Measurements from ENCODE around the gene FOXP1.

Gene FOXP1

DNA sequence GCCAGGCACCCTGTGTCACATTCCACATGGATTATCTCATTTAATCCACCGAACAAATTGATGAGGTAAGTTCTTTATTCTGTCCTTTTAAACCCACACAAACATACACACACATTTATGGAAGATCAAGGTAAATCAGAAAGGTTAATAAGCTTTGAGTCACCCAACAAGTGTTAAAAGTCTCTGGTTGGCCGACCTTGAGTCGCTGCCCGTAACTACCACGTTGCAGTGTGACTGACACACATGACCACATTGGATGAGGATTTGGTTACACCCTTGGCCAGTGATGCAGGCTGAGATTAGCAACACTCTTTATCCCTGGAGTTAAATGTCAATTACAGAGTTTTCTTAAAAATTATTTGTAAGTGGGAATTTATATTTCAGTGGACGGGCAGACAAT lies 19.2 kb downstream of the FOXP1 start:
- DNase-seq (ENCODE audit: low read depth) = no peak

DNA sequence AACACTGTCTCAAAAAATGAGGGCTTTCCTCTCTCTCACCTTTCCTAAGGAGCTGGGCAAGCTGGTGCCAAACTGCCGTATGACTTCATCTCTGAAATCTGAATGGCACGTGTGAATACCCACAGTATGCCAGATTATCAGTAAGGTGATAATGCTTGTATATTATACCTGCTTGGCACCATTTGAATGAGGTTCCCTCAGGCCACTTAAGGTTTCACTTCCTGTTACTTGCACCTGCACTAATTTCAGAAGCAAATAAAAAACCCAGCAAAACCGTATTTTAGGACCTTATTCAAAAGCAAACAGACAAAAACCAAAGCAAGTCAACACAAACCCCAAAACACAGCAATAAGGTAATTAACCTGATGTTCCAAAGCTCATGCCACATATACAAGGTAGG lies 19.7 kb downstream of the FOXP1 start:
- no peak for DNase-seq (ENCODE audit: low read depth)

- DNase-seq (ENCODE audit: low read depth) = no peak
These were observed 20.6 kb downstream of the FOXP1 start for GRCh38 chr3:71562938-71563337.

DNA sequence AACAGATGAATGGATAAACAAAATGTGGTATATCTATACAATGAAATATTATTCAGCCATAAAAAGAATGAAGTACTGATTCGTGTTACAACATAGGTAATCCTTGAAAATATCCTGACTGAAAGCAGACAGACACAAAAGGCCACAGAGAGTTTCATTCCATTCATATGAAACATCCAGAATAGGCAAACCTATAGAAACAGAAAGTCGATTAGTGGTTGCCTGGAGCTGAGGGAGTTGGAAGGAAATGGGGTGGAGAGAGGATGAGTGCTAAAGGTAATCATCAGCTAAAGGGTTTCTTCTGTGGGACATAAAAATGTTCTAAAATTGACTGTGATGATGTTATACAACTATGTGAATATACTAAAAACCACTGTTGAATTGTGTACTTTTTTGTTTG lies 22.9 kb downstream of the FOXP1 start:
- no peak for DNase-seq (ENCODE audit: low read depth)

- DNase-seq (ENCODE audit: low read depth) = no peak
These were observed 23.9 kb downstream of the FOXP1 start for GRCh38 chr3:71559578-71560162.

DNA sequence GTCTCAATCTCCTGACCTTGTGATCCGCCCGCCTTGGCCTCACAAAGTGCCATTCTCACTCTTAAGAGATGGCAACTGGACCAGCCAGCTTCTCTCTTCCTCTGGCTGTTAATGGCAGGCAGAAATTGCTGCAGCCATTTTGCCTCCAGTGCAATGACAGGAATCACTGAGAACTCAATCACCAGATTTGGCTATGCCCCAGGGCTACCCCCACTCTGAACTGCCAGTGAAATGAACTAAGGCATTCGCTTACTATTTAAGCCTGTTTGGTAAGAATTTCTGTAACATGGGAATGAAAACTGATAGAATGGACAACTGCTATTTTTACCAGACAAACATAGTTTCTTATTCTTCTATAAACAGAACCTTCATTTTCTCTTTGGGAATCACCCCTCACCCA lies 24.5 kb downstream of the FOXP1 start:
- no peak for DNase-seq (ENCODE audit: low read depth)

DNA sequence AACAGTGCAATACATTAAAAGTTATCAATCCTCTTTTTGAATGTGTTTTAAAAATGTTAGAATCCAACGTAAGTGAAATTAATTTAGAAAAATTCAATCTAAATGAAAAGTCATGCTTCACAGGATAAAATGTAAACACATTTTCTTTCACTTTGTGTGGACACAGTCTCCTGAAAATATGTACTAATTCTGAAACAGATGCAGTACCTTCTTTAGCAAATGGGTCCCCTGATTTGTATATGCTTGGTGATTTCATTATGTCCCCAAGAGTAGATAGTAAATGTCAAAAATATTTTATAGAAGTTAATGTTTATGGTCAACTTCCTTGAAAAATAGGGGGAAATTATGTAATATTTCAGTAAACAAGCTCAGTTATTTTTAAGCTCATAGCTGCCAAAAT lies 28.9 kb downstream of the FOXP1 start:
- no peak for DNase-seq (ENCODE audit: low read depth)

DNA sequence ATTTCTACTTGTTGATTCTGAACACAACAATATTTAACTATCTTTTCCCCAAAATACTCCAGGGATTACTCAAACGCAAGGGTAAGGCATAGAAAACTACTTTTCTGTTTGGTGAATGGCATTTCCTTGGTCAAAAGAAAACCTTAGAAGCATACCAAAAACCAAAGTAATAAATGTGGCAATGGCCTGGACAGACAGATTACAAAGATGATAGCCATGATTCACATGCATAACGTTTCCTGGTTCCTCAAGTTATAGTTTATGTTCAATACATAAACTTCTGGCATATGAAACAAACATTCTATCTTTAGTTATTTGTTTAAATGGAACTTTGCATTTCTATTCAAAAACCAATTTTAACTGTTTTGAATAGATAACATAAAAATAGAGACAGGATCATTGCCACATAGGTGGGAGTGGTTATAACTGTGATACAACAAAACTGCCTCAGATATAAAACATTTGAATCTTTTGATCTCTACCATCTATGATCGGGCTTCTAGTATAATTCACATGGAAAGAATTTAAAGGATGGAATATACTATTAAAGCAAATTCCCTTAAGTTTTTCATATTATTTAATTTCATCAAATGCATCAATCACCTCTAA lies 32.1 kb downstream of the FOXP1 start:
- no peak for DNase-seq (ENCODE audit: low read depth)

DNA sequence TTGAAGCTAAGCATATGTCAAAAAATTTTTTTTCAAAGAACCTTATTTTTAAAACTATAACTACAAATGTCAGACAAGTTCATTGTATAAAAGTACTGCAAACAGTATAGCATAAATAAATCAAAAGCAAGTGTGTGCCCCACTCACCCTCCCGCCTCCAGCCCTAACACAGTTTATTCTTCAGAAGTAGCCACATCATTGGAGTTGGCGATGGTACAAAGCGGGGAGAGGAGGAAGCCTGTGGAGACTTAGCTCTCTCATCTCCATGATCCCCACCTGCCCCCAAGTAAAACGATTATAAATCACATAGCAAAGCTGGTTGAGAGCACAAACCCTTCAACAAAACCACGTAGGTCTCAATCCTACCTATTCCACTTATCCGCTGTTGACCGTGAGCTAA lies 33.6 kb downstream of the FOXP1 start:
- DNase-seq (ENCODE audit: low read depth) = no peak

GRCh38 chr3:71548705-71549384 lies 34.7 kb downstream of the FOXP1 start:
- DNase-seq (ENCODE audit: low read depth) = no peak

DNA sequence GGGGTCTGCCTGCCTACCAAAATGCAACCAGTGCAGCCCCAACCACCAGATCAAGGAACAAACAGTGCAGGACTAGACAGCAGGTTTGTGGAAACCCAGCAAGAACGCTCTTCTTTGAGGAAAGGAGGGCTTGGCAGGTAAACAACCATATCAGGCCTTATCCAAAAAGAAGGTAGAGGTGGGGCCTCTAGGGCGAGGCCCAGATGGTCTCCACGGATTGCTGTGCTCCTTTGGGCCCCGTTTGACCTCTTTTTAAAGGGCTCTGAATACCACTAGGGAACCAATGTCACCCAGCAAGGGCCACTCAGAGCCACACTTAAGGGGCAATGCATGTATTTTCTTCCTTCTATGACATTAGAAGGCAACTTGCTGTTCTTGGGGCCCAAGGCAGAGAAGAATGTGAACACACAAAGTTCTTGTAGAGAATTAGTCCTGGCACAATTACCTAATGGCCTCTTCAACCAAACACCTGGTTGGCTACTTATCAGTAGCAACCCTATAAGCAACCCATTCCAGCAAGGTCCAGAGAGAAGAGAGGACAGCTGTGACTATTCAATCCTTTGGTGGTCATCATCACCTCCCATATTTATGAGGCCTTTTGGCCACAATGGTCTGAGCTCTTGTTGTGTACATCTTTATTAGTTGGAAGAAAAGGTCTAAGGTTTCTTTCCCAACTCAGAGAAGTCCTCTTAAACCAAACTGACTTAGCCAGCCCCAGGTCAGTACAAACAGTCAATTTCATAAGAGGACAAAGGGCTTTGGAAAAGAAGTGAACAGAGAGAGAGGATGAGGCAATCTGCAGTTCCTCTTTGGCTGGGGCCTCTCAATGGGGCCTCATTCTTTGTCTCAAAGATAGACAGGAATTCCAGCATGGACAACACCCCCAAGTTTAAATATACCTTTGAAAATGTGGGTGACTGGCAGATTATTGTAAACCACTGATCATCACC lies 36.0 kb downstream of the FOXP1 start:
- no peak for DNase-seq (ENCODE audit: low read depth)

- no peak for DNase-seq (ENCODE audit: low read depth)
These were observed 36.7 kb downstream of the FOXP1 start for GRCh38 chr3:71546821-71547220.

GRCh38 chr3:71545330-71545729 lies 38.2 kb downstream of the FOXP1 start:
- DNase-seq (ENCODE audit: low read depth) = no peak

GRCh38 chr3:71543371-71544016 lies 40.0 kb downstream of the FOXP1 start:
- DNase-seq (ENCODE audit: low read depth) = no peak

- DNase-seq (ENCODE audit: low read depth) = no peak
These were observed 40.8 kb downstream of the FOXP1 start for GRCh38 chr3:71542521-71543370.

DNA sequence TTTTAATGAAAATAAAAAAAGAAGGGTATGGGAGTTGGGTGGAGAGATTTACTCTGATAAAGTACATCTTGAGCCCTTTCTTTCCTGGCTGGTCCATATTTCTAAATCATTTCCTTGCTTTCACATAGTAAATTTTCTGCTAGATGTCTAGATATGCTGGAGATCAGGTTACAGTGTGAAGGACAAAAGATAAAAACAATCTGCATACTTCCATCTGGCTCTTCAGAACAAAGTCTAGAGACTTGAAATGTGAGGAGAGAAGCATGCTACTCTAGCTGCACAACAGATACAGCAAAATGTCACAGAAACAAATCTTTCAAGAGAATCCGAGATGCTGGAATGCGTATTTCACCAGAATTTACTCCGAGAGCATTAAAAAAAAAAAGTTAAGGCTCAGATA lies 42.2 kb downstream of the FOXP1 start:
- no peak for DNase-seq (ENCODE audit: low read depth)

GRCh38 chr3:71537211-71537611 lies 46.3 kb downstream of the FOXP1 start:
- DNase-seq (ENCODE audit: low read depth) = no peak

DNA sequence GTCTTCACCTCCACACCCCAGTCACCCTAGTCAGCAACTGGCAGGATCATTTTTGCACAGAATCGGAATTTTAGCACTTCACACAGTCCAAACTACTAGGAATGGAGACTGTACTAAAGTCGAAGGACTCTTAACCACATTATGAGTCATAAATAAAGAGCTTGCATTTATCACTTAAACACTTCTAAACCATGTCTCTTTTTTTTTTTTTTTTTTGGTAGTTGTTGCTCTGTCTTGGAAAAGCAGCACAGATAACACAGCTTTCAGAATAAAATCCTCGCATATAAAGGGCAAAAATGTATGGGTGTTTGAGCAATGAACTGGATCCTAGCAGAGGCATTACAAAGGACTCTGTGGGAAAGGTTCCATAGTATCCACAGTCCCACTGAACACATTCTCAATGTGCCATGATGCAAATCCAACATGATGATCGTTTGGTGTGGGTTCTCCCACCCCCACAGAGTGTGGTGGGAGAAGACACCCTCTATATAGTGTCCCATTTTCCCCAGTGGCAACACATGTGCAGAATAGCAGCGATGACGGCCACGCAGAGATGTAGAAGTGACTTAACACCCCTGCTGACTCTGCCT lies 47.1 kb downstream of the FOXP1 start:
- no peak for DNase-seq (ENCODE audit: low read depth)

GRCh38 chr3:71533588-71533987 lies 49.9 kb downstream of the FOXP1 start:
- DNase-seq (ENCODE audit: low read depth) = no peak

GRCh38 chr3:71532639-71533395 lies 50.7 kb downstream of the FOXP1 start:
- no peak for DNase-seq (ENCODE audit: low read depth)

Data from stimulated activated CD8-positive, alpha-beta memory T cell treated with anti-CD3 and anti-CD28 coated beads, Interleukin-4, amount 100 ng/mL, for 24 hours (primary cell).